HG03066 (cell line): ENCODE results near the gene LTBP1.
"Not testable (repeated sequence)": the region's sequence is repeated elsewhere in the genome, so short reads cannot be mapped to it uniquely, and the experiment has no call there.

Experiments used
- ATAC-seq: cut with Tn5 transposase; IDR thresholded peaks from one replicate; pipeline ENCODE4 v1.9.1; 2021; ENCODE audit warnings: low read depth; ENCODE audit not compliant: unreplicated experiment

Gene LTBP1

DNA sequence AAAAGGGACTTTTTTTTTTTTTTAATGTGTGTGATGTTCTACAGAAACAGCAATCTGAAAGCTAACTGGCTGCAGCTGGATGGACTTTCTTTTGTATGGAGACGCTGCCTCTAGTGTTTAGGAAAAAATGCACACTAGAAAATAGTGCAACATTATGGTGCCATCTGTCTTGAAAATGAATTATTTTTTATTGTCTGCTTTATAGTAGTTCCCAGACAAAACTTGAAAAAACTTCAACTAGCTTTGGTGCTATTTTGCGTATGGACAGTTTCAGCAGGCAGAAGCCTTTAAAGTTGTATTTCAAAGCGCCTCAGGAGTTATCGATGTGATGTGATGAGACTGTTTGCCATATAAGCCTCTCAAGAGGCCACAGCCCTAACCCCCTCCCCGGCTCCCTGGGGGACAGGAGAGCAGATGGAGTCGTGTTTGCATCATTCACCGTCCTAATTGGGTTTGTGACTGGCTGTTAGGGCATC, 86.9 kb downstream of the LTBP1 start:
- no peak for ATAC-seq

DNA sequence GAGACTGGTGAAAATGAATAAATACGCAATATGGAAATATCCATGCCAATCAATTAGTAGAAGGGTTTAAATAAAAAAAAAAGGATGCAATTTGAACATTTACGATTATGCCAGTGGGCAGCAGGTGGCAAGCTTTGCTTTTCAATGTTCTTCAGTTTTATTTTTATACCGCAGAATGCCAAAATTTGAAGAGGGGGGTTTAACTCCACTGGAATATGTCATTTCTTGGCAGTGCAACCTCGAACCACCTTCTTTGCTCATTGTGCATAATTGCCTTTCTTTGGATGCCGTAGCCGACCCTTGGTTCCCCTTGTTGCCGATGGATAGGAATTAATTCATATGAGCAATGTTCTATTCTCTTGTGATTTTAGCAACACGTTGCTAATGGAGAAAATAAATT, 88.0 kb downstream of the LTBP1 start:
- no peak for ATAC-seq

DNA sequence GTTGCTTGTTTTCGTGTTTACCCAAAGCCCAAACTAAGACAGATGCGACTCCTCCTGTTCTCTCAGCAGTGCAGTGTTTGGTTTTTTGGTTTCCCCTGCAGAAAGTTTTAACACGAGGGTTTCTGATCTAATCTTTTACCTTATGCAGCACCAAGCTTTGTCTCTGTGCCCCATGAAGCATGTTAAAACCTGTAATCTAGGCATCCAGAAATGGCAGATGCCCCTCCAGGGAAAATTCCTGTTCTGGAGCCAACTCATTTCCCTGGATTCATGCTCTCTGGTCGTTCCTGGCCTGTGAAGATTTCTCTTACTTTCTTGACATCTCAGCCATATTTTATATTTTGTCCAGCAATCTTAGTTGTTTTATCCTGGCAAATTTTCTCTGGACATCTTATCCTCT, 91.5 kb downstream of the LTBP1 start:
- no peak for ATAC-seq

GRCh38 chr2:33038799-33039198, 92.0 kb downstream of the LTBP1 start:
- no peak for ATAC-seq

- ATAC-seq = no peak
Observed at GRCh38 chr2:33040541-33040940, 93.8 kb downstream of the LTBP1 start.

GRCh38 chr2:33042265-33042664, 95.5 kb downstream of the LTBP1 start:
- ATAC-seq = no peak

DNA sequence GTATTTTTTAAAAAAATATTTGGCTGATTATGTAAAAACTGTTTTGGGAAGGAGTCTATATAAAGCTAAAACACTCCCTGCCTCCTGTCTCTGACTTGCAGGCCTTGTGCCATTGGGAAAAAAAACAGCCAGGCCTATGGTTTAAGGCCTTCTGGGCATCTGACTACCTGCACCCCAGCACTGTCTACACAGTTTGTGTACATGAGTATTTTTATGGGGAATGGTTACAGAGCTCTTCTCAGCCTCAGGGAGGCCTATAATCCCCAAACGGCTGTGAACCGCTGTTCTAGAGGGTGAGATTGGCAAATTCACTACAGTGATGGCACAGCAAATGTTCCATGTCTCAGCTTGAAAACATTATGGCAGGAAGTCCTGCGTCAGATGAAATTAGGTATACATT, 96.1 kb downstream of the LTBP1 start:
- ATAC-seq = no peak

GRCh38 chr2:33047939-33048338, 101.2 kb downstream of the LTBP1 start:
- ATAC-seq = no peak

GRCh38 chr2:33051586-33052360, 105.0 kb downstream of the LTBP1 start:
- no peak for ATAC-seq

GRCh38 chr2:33052361-33052735, 105.6 kb downstream of the LTBP1 start:
- ATAC-seq = no peak

DNA sequence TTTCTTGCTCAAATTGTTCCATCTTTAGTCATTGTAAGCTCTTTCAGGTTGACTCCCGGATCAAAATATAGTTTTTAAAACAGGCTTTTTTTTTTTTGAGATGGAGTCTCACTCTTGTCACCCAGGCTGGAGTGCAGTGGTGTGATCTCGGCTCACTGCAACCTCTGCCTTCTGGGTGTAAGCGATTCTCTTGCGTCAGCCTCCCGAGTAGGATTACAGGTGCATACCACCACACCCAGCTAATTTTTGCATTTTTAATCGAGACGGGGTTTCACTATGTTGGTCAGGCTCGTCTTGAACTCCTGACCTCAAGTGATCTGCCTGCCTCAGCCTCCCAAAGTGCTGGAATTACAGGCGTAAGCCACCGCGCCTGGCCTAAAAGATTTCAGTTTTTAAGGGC, 106.0 kb downstream of the LTBP1 start:
- not testable (repeated sequence) for ATAC-seq

- no peak for ATAC-seq
Observed at GRCh38 chr2:33056170-33056569, 109.4 kb downstream of the LTBP1 start.

- not testable (repeated sequence) for ATAC-seq
Observed at GRCh38 chr2:33057307-33058028, 110.7 kb downstream of the LTBP1 start.

DNA sequence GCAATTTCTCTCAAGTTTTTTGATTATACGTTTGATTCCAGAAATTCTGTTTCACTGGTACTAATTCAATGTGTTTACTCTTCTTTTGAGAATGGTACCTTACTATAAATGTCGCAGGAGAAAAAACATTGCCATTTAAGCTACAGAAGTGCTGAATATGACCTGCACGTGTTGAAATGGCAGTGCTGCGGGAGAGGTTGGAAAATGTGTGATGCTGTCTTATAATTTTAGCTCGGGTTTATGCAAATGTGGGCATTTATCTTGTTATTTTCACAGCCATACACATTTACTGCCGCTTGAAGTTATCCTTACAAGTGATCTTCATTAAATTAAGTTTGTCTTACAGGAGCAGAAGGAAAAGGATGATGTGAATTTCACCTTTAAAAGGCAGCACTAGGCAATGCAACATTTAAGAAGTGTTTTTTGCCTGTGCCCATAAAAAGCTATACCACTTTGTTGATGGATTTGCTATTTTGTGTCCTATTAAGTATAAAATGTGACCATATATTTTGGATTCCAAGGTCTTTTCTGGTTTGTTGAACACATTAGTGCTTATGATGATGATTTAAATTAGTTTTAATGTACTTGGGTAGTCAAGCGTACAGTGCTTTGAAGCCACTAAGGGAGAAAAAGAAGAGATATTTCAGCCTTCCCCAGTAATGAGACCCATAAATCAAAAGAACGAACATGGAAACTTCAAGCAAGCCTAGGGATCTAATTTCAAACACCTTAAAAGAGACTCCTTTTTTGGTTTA, 112.1 kb downstream of the LTBP1 start:
- ATAC-seq = no peak

GRCh38 chr2:33059471-33060156, 112.9 kb downstream of the LTBP1 start:
- ATAC-seq = no peak

DNA sequence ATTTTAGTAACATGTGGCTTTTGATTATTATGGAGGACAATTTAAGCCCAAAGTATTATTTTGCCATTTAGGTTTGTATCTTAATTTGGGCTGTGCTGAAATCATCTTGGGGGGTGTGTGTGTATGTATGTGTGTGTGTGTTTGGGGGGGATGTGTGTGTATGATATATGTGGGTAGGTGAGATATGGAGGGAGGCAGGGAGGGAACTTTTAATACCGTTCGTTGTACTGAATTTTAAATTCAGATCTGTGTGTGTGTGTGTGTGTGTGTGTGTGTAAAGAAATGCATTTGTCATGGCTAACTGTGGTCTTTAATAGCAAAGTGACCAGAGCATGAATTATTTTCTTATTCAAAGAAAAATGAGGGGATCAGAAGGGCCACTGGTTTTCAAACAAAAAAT, 113.7 kb downstream of the LTBP1 start:
- ATAC-seq = no peak

DNA sequence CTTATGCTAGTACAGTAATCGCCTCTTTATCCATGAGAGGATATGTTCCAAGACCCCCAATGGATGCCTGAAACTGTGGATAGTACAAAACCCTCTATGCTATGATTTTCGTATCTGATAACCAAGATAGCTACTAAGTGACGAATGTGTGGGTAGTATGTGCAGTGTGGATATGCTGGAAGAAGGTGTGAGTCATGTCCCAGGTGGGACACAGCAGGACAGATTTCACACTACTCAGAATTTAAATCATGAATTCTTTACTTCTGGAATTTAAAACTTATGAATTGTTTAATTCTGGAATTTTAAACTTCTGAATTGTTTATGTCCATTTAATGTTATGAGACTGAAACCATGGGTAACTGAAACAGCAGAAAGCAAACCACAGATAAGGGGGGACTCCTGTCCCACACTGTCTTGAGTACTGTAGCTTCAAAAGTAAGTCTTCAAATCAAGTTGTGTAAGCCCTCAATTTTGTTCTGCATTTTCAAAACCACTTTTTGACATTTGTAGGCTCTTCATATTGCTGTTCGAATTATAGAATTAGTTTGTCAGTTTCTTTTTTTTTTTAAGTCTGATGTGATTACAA, 116.0 kb downstream of the LTBP1 start:
- ATAC-seq = no peak

DNA sequence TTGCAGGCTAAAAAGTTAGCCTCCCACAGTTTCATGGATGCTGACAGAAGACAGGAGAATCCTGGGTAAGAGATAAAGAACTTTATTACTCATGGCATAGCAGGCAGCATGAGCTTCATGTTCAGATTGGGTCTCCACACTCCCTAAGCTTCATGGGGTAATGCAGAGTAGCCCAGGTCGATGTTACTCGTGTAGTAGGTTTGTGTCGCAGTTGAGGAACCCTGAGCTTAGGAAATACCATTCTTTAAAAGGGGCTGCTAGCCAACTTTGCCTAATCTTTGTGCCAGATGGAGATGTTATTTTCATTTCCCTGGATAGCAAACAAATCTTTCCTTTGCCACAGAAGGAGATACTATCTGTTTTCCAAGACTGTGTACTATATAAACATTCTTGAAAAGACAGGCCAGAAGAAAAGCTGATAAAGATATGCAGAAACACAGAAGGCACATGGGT, 117.6 kb downstream of the LTBP1 start:
- ATAC-seq = no peak

DNA sequence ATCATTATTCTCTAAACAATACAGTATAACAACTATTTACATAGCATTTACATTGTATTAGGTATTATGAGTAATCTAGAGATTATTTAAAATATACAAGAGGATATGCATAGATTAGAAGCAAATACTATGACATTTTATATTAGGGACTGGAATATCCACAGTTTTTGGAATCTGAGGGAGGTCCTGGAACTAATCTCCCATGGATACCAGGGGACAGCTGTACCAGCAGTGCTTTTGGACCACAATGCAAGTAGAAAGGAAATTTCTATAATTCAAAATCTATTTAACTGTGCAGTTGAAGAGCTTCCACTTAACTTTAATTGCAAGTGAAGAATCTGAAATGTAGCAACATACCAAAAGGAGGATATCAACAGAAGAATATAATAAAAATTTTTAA, 120.8 kb downstream of the LTBP1 start:
- ATAC-seq = no peak

DNA sequence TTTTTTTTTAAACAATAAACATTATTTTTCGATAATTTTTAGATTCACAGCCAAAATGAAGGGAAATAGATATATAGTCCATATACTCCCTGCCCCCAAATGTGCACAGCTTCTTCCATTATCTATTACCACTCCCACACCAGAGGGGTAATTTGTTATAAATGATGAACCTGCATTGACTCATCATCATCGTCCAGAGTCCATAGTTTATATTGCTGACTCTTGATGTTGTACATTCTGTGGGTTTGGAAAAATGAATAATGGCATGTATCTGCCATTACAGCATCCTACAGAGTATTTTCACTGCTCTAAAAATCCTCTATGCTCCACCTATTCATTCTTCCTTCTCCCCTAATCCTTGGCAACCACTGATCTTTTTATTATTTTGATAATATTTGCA, 121.5 kb downstream of the LTBP1 start:
- ATAC-seq = no peak
